HCT116 (cell line): ENCODE data around the gene HIGD2A. TPM values are rescaled to one million over a fixed set of nuclear protein-coding genes. Genes with fewer than 3 reads are reported as not detected.

ENCODE experiments used
- ATAC-seq: fragments of 200-7000 bp; cut with Tn5 transposase; 2 replicates; pipeline ENCODE4 v1.9.1; 2020; ENCODE audit warnings: mild to moderate bottlenecking, moderate library complexity
- BruUV-seq: library from RNA; stranded (reverse); fragments of 400-500 nt; replicated peaks from 2 replicates; lab custom pipeline; 2021; lab: Mats Ljungman, UMichigan
- CTCF ChIA-PET: fragments of 300-600 bp; sonication (Branson Sonifier 250); formaldehyde crosslinking; loops from one replicate; lab custom pipeline; 2021; ENCODE audit warnings: antibody characterized with exemption; lab: Charles Lee
- POLR2A ChIA-PET: fragments of 300-600, 350-600 bp; sonication (Branson Sonifier 250); formaldehyde crosslinking; loops from one replicate; lab custom pipeline; 2021; ENCODE audit warnings: antibody characterized with exemption; lab: Charles Lee
- RAD21 ChIA-PET, 2 experiments: fragments of 300-600 bp; sonication (Branson Sonifier 250); formaldehyde crosslinking; loops; one replicate each; lab custom pipeline; 2023; ENCODE audit warnings: low total read pairs in 2 of 2; ENCODE audit not compliant: uncharacterized antibody in 2 of 2, unreplicated experiment in 2 of 2, low non-redundant PET in 1 of 2; lab: Charles Lee
- DNase-seq: peaks from one replicate; pipeline ENCODE4 v3.0.0-alpha.2; 2010; ENCODE audit warnings: low read depth, low spot score
- H2AFZ ChIP-seq: fragments of 200-600 bp; shearing (Covaris generic), sonication (generic); 2 replicates; pipeline ENCODE4 v1.6.1; 2017; ENCODE audit warnings: low read depth, mixed run types, mixed read lengths, antibody characterized with exemption, low read length; ENCODE audit not compliant: poor library complexity, severe bottlenecking
- H3K27ac ChIP-seq: 2 replicates; pipeline ENCODE4 v1.5.1; 2012; ENCODE audit warnings: low read depth, low read length
- H3K27me3 ChIP-seq: fragments of 200-600 bp; sonication (generic); 2 replicates; pipeline ENCODE4 v1.6.1; 2016; ENCODE audit warnings: mixed run types, low read length, mixed read lengths; ENCODE audit not compliant: insufficient read depth
- H3K36me3 ChIP-seq, 2 experiments: fragments of 200-500 bp in 1 of 2; fragments of 200-600 bp in 1 of 2; sonication (Bioruptor generic) in 1 of 2; sonication (generic) in 1 of 2; 2 replicates each; pipeline versions ENCODE4 v1.5.1 to v1.6.1; 2014 to 2016; ENCODE audit warnings: low read length in 2 of 2, inconsistent platforms in 1 of 2, mixed read lengths in 1 of 2, mixed run types in 1 of 2; ENCODE audit not compliant: insufficient read depth in 2 of 2, control insufficient read depth in 1 of 2
- H3K4me1 ChIP-seq, 2 experiments: fragments of 200-600 bp in 1 of 2; sonication (generic) in 1 of 2; 2 replicates each; pipeline versions ENCODE4 v1.5.1 to v1.6.1; 2012 to 2017; ENCODE audit warnings: low read length in 2 of 2, inconsistent platforms in 1 of 2, mild to moderate bottlenecking in 1 of 2, mixed read lengths in 1 of 2, mixed run types in 1 of 2, moderate library complexity in 1 of 2; ENCODE audit not compliant: insufficient read depth in 2 of 2, control insufficient read depth in 1 of 2
- H3K4me2 ChIP-seq: fragments of 200-600 bp; sonication (generic); 2 replicates; pipeline ENCODE4 v1.6.1; 2017; ENCODE audit warnings: mixed run types, low read length, mixed read lengths
- H3K4me3 ChIP-seq, 2 experiments: fragments of 200-600 bp in 1 of 2; sonication (generic) in 1 of 2; replicated peaks in 1 of 2; 2 replicates each; pipeline ENCODE4 v1.5.1; 2011 to 2016; ENCODE audit warnings: low read length in 2 of 2, control low read depth in 1 of 2, low read depth in 1 of 2, mild to moderate bottlenecking in 1 of 2, mixed read lengths in 1 of 2, mixed run types in 1 of 2
- H3K79me2 ChIP-seq: fragments of 200-600 bp; sonication (generic); 2 replicates; pipeline ENCODE4 v1.6.1; 2017; ENCODE audit warnings: mild to moderate bottlenecking, mixed run types, low read length, moderate library complexity, mixed read lengths; ENCODE audit not compliant: insufficient read depth
- H3K9ac ChIP-seq: fragments of 200-600 bp; sonication (generic); 2 replicates; pipeline ENCODE4 v1.6.1; 2016; ENCODE audit warnings: low read length, mixed read lengths
- H3K9me2 ChIP-seq: fragments of 200-600 bp; sonication (generic), shearing (Covaris generic); 2 replicates; pipeline ENCODE4 v1.6.1; 2017; ENCODE audit warnings: mixed run types, mild to moderate bottlenecking, moderate library complexity; ENCODE audit not compliant: insufficient read depth
- H3K9me3 ChIP-seq, 2 experiments: fragments of 200-500 bp in 1 of 2; fragments of 200-600 bp in 1 of 2; sonication (Bioruptor generic) in 1 of 2; sonication (generic) in 1 of 2; 2 replicates each; pipeline ENCODE4 v1.6.1; 2014 to 2017; ENCODE audit warnings: low read length in 2 of 2, mixed read lengths in 2 of 2, inconsistent platforms in 1 of 2, low read depth in 1 of 2, mild to moderate bottlenecking in 1 of 2, mixed run types in 1 of 2, moderate library complexity in 1 of 2; ENCODE audit not compliant: control insufficient read depth in 1 of 2, insufficient read depth in 1 of 2
- H4K20me1 ChIP-seq: fragments of 200-600 bp; sonication (generic), shearing (Covaris generic); 2 replicates; pipeline ENCODE4 v1.6.1; 2017; ENCODE audit warnings: mixed run types, mild to moderate bottlenecking, moderate library complexity; ENCODE audit not compliant: insufficient read depth
- ATF3 ChIP-seq: IDR thresholded peaks from 2 replicates; pipeline ENCODE4 v1.6.1; 2012
- CBX3 ChIP-seq: IDR thresholded peaks from 2 replicates; pipeline ENCODE4 v1.6.1; 2012; ENCODE audit warnings: low read depth
- CEBPB ChIP-seq: IDR thresholded peaks from 2 replicates; pipeline ENCODE4 v1.6.1; 2012; ENCODE audit warnings: low read depth
- EGR1 ChIP-seq: IDR thresholded peaks from 2 replicates; pipeline ENCODE4 v1.6.1; 2012; ENCODE audit warnings: low read depth
- EZH2 ChIP-seq: fragments of 200-600 bp; sonication (generic); IDR thresholded peaks from 2 replicates; pipeline ENCODE4 v1.6.1; 2017; ENCODE audit warnings: antibody characterized with exemption, mixed run types
- EZH2phosphoT487 ChIP-seq: fragments of 200-600 bp; IDR thresholded peaks from 2 replicates; pipeline ENCODE4 v1.6.1; 2018; ENCODE audit warnings: antibody characterized with exemption, borderline replicate concordance
- JUND ChIP-seq: IDR thresholded peaks from 2 replicates; pipeline ENCODE4 v1.6.1; 2012
- MAX ChIP-seq: IDR thresholded peaks from 2 replicates; pipeline ENCODE4 v1.6.1; 2012
- POLR2A ChIP-seq: IDR thresholded peaks from 2 replicates; pipeline ENCODE4 v1.7.0; 2011; ENCODE audit warnings: borderline replicate concordance; ENCODE audit not compliant: insufficient read depth, insufficient read length; ENCODE audit errors: extremely low read depth
- RAD21 ChIP-seq: IDR thresholded peaks from 2 replicates; pipeline ENCODE4 v1.6.1; 2012; ENCODE audit warnings: low read depth, mild to moderate bottlenecking
- SP1 ChIP-seq: IDR thresholded peaks from 2 replicates; pipeline ENCODE4 v1.6.1; 2012; ENCODE audit warnings: low read depth
- YY1 ChIP-seq: IDR thresholded peaks from 2 replicates; pipeline ENCODE4 v1.6.1; 2011; ENCODE audit warnings: low read length, low read depth, moderate library complexity, mild to moderate bottlenecking; ENCODE audit not compliant: insufficient replicate concordance; ENCODE audit errors: extremely low read depth
- ZBTB33 ChIP-seq: IDR thresholded peaks from 2 replicates; pipeline ENCODE4 v1.6.1; 2011; ENCODE audit warnings: mild to moderate bottlenecking, low read length, moderate library complexity; ENCODE audit not compliant: insufficient replicate concordance; ENCODE audit errors: extremely low read depth
- ZNF274 ChIP-seq: fragments of 200-500 bp; sonication (Bioruptor generic); IDR thresholded peaks from 2 replicates; pipeline ENCODE4 v1.6.1; 2014; ENCODE audit warnings: mild to moderate bottlenecking, low read depth, low read length, inconsistent platforms
- intact Hi-C: fragments of 100-400 bp; cut with micrococcal nuclease; formaldehyde crosslinking; loops from 2 replicates; pipeline ENCODE4 v1.10.0; 2022
- total RNA-seq: library from RNA; stranded (reverse); gene quantifications from one replicate; pipeline ENCODE4 v1.2.1, GENCODE V29; 2021; ENCODE audit not compliant: unreplicated experiment

Gene HIGD2A
- total RNA-seq, 1 experiment from 2014 or later = 130 TPM

- H3K36me3 ChIP-seq = peaks cover 41 to 58% of the 10 kb centered on the region in 2 experiments
- H3K27me3 ChIP-seq = no peaks in the 10 kb centered on the region
- H3K27ac ChIP-seq = no peak overlapping the region
- H3K9ac ChIP-seq = no peak overlapping the region
- BruUV-seq = no TSS peak
- ChIA-PET POLR2A (no interaction called here), CTCF (no interaction called here), RAD21 (no interaction called here)
- no peak overlapping the region for H2AFZ ChIP-seq
- TF ChIP-seq CBX3 = no peak
- TF ChIP-seq JUND = no peak
- no peak for TF ChIP-seq YY1
- no peak for TF ChIP-seq SP1
- no peak for TF ChIP-seq EGR1
- no peak for TF ChIP-seq POLR2A
- TF ChIP-seq MAX = no peak
- no peak for TF ChIP-seq RAD21
- no peaks in the 10 kb centered on the region for H3K9me3 ChIP-seq
- DNase-seq (no peak), ATAC-seq (no peak)
- intact Hi-C loops = no loop called here
- H3K9me2 ChIP-seq = no peaks in the 10 kb centered on the region
- H4K20me1 ChIP-seq = no peaks in the 10 kb centered on the region
- H3K79me2 ChIP-seq = peaks cover 68% of the 10 kb centered on the region
- H3K4me1 ChIP-seq = no peaks in the 10 kb centered on the region
- H3K4me3 ChIP-seq = no peak overlapping the region
- no peak overlapping the region for H3K4me2 ChIP-seq
These were observed 36.3 kb upstream of the HIGD2A start for GRCh38 chr5:176352116-176352878.

- H3K79me2 ChIP-seq = peaks cover 77% of the 10 kb centered on the region
- POLR2A ChIA-PET = no interaction called here
- intact Hi-C loops = no loop called here
These were observed 35.0 kb upstream of the HIGD2A start for GRCh38 chr5:176353533-176353932.

More at GRCh38 chr5:176353533-176353932, 35.0 kb upstream of the HIGD2A start:
- no peaks in the 10 kb centered on the region for H3K27me3 ChIP-seq
- peaks cover 29 to 55% of the 10 kb centered on the region in 2 experiments for H3K36me3 ChIP-seq
- H3K9me3 ChIP-seq = no peaks in the 10 kb centered on the region
- no peaks in the 10 kb centered on the region for H4K20me1 ChIP-seq
- H3K9me2 ChIP-seq = no peaks in the 10 kb centered on the region
- H3K4me3 ChIP-seq = no peak overlapping the region
- no peak for ATAC-seq
- TF ChIP-seq JUND (no peak), POLR2A (no peak), RAD21 (no peak), CBX3 (no peak), ZNF274 (no peak), ATF3 (no peak), SP1 (no peak), EZH2 (no peak), ZBTB33 (no peak), MAX (no peak), CEBPB (no peak), EZH2phosphoT487 (no peak)
- no peak overlapping the region for H3K27ac ChIP-seq
- CTCF ChIA-PET = no interaction called here
- no peak overlapping the region for H3K4me2 ChIP-seq
- no TSS peak for BruUV-seq
- H2AFZ ChIP-seq = no peak overlapping the region
- RAD21 ChIA-PET = no interaction called here
- H3K9ac ChIP-seq = no peak overlapping the region
- DNase-seq = no peak
- no peaks in the 10 kb centered on the region for H3K4me1 ChIP-seq
